GM12878 (cell line): ENCODE measurements around the gene RAD9A. TPM values are rescaled to one million over a fixed set of nuclear protein-coding genes. Genes with fewer than 3 reads are reported as not detected.

ENCODE experiments used
- ATAC-seq: fragments of 200-7000 bp; cut with Tn5 transposase; 3 replicates; pipeline ENCODE4 v1.9.1; 2020; ENCODE audit warnings: mild to moderate bottlenecking, moderate library complexity
- BruUV-seq: library from RNA; stranded (reverse); fragments of 400-500 nt; replicated peaks from 2 replicates; lab custom pipeline; 2021; lab: Mats Ljungman, UMichigan
- CTCF ChIA-PET: fragments of 300-600 bp; sonication (Branson Sonifier 250); formaldehyde crosslinking; extraction: SDS; loops from one replicate; lab custom pipeline; 2021; ENCODE audit warnings: inconsistent platforms; lab: Yijun Ruan, JAX
- POLR2A ChIA-PET: fragments of 350-600 bp; formaldehyde crosslinking; extraction: SDS; loops from one replicate; lab custom pipeline; 2021; ENCODE audit warnings: inconsistent platforms; lab: Charles Lee
- RAD21 ChIA-PET: fragments of 300-600 bp; sonication (Branson Sonifier 250); formaldehyde crosslinking; loops from one replicate; lab custom pipeline; 2023; ENCODE audit warnings: antibody characterized with exemption; ENCODE audit not compliant: unreplicated experiment; lab: Charles Lee
- SMC1A ChIA-PET: fragments of 300-600 bp; sonication (Branson Sonifier 250); formaldehyde crosslinking; loops from one replicate; lab custom pipeline; 2023; ENCODE audit not compliant: unreplicated experiment, uncharacterized antibody; lab: Charles Lee
- DNase-seq: peaks from one replicate; pipeline ENCODE4 v3.0.0-alpha.2; 2011; ENCODE audit warnings: low read depth, low spot score
- FAIRE-seq: peaks from 3 replicates; lab custom pipeline; 2011; peaks lifted over from hg19 to GRCh38; lab: Jason Lieb, UNC
- H2AFZ ChIP-seq: 2 replicates; pipeline ENCODE4 v1.6.0; 2011; ENCODE audit warnings: low read depth, low read length, control low read depth; ENCODE audit not compliant: control insufficient read depth
- H3K27ac ChIP-seq: 2 replicates; pipeline ENCODE4 v1.5.1; 2011; ENCODE audit warnings: control low read depth; ENCODE audit not compliant: control insufficient read depth, insufficient read depth
- H3K27me3 ChIP-seq, 2 experiments: replicated peaks in 1 of 2; 2 replicates each; pipeline versions ENCODE4 v1.6.0 to v1.6.1; 2011; ENCODE audit warnings: low read length in 1 of 2; ENCODE audit not compliant: control insufficient read depth in 2 of 2, insufficient read depth in 2 of 2
- H3K36me3 ChIP-seq, 2 experiments: 2 replicates each; pipeline ENCODE4 v1.5.1; 2011; ENCODE audit warnings: low read length in 1 of 2; ENCODE audit not compliant: control insufficient read depth in 2 of 2, insufficient read depth in 2 of 2
- H3K4me1 ChIP-seq: 2 replicates; pipeline ENCODE4 v1.6.1; 2011; ENCODE audit warnings: mild to moderate bottlenecking, low read length, moderate library complexity, mixed read lengths; ENCODE audit not compliant: control insufficient read depth, insufficient read depth
- H3K4me2 ChIP-seq: 2 replicates; pipeline ENCODE4 v1.6.0; 2011; ENCODE audit warnings: control low read depth; ENCODE audit not compliant: control insufficient read depth, insufficient read depth
- H3K4me3 ChIP-seq: fragments of 200-600 bp; sonication (generic); 2 replicates; pipeline ENCODE4 v1.5.1; 2016
- H3K79me2 ChIP-seq: 2 replicates; pipeline ENCODE4 v1.6.0; 2011; ENCODE audit warnings: low read length; ENCODE audit not compliant: control insufficient read depth, insufficient read depth
- H3K9ac ChIP-seq: 2 replicates; pipeline ENCODE4 v1.8.0; 2011; ENCODE audit warnings: low read length, control low read depth, mixed read lengths; ENCODE audit not compliant: control insufficient read depth, insufficient read depth
- H3K9me3 ChIP-seq: replicated peaks from 3 replicates; pipeline ENCODE4 v1.5.1; 2011; ENCODE audit warnings: mild to moderate bottlenecking, low read length; ENCODE audit not compliant: control insufficient read depth, insufficient read depth
- H4K20me1 ChIP-seq: 2 replicates; pipeline ENCODE4 v1.6.0; 2011; ENCODE audit not compliant: control insufficient read depth, insufficient read depth
- BCL3 ChIP-seq: IDR thresholded peaks from 2 replicates; pipeline ENCODE4 v1.6.1; 2011; ENCODE audit warnings: borderline replicate concordance, low read depth, mild to moderate bottlenecking, moderate library complexity, low read length; ENCODE audit not compliant: insufficient read depth, poor library complexity, severe bottlenecking
- E2F4 ChIP-seq: IDR thresholded peaks from 2 replicates; pipeline ENCODE4 v1.6.1; 2012; ENCODE audit warnings: low read depth, low read length, improper control_type of control experiment
- NR2F1 ChIP-seq: fragments of 450-650 bp; conservative IDR thresholded peaks from 2 replicates; pipeline ENCODE4 v1.6.1; 2017; ENCODE audit warnings: mild to moderate bottlenecking
- PBX3 ChIP-seq: IDR thresholded peaks from 2 replicates; pipeline ENCODE4 v1.6.1; 2011; ENCODE audit warnings: mild to moderate bottlenecking, low read depth, low read length, moderate library complexity; ENCODE audit not compliant: insufficient replicate concordance
- POLR2A ChIP-seq: IDR thresholded peaks from 2 replicates; pipeline ENCODE4 v1.6.1; 2011; ENCODE audit warnings: low read depth, mild to moderate bottlenecking, low read length
- POLR2AphosphoS2 ChIP-seq: IDR thresholded peaks from 2 replicates; pipeline ENCODE4 v1.6.1; 2011; ENCODE audit warnings: low read depth, mild to moderate bottlenecking, low read length, improper control_type of control experiment, moderate library complexity
- TAF1 ChIP-seq: IDR thresholded peaks from 2 replicates; pipeline ENCODE4 v1.6.1; 2011; ENCODE audit warnings: mild to moderate bottlenecking, low read depth, low read length, borderline replicate concordance
- ZBTB33 ChIP-seq: fragments of 450-650 bp; IDR thresholded peaks from 2 replicates; pipeline ENCODE4 v1.6.1; 2017; ENCODE audit warnings: mild to moderate bottlenecking
- WGBS: methylation state at CpG from one replicate; pipeline ENCODE4 v1.1.6; 2016; ENCODE audit warnings: low lambda C conversion rate; ENCODE audit not compliant: insufficient replicate concordance, insufficient coverage; ENCODE audit errors: missing lambda C conversion rate; 5-methylcytosine and 5-hydroxymethylcytosine counted together
- in situ Hi-C: fragments of 300-500 bp; cut with MboI; formaldehyde crosslinking; loops from 9 replicates; pipeline ENCODE4 v1.14.3; 2018; ENCODE audit warnings: mixed read lengths
- intact Hi-C: fragments of 100-400 bp; cut with micrococcal nuclease; formaldehyde crosslinking; loops from one replicate; pipeline ENCODE4 v1.14.2; 2022; ENCODE audit not compliant: unreplicated experiment
- polyA plus RNA-seq, 11 experiments: library from polyadenylated mRNA; depleted of rRNA in 4 of 11; unstranded in 6 of 11; stranded (reverse) in 5 of 11; fragments of >200 nt; fragmentation: Nextera tagmentation in 4 of 11; fragmentation: Illumina TruSeq in 1 of 11; extraction: Ambion mirVana in 4 of 11; extraction: Trizol in 1 of 11; gene quantifications; 1 replicate in 1 of 11; 2 replicates in 10 of 11; pipeline versions ENCODE4 v1.2.1 to v1.2.3, GENCODE V29; 2011 to 2016; ENCODE audit warnings: inconsistent platforms in 2 of 11, missing spikeins in 2 of 11, low read depth in 1 of 11
- total RNA-seq, 4 experiments: library from RNA; depleted of rRNA in 3 of 4; stranded (reverse); fragments of >200 nt in 3 of 4; fragmentation: Illumina TruSeq in 1 of 4; extraction: Trizol in 1 of 4; gene quantifications; 2 replicates each; pipeline versions ENCODE4 v1.2.1 to v1.2.3, GENCODE V29; 2013 to 2021

Gene RAD9A
- total and polyA plus RNA-seq, 10 of the 15 experiments (the other 5 are each of a cell fraction or from before 2014, with no cell fraction given), result 1.1 to 36.2 (median 19.8) TPM

- Histone ChIP-seq H3K9ac (peak overlapping the region; percentile 99), H3K4me3 (peak overlapping the region; percentile 90; the same call in 1 of the 2 replicates), H3K27ac (peak overlapping the region; percentile 99), H3K79me2 (peaks cover 64% of the 10 kb centered on the region), H3K4me2 (peak overlapping the region; percentile 71), H3K27me3 (no peaks in the 10 kb centered on the region), H2AFZ (no peak overlapping the region), H3K36me3 (peaks cover 6 to 20% of the 10 kb centered on the region in 2 experiments; a peak in 3 of 4 replicates), H3K9me3 (no peaks in the 10 kb centered on the region), H3K4me1 (peaks cover 26% of the 10 kb centered on the region), H4K20me1 (no peaks in the 10 kb centered on the region)
- in situ Hi-C loops, result no loop called here
- ChIA-PET CTCF (interaction anchor here (1.0 kb wide), 1 partner anchor 25 kb away, joined by 3 read pairs; no protein-coding TSS in a partner anchor), SMC1A (no interaction called here), POLR2A (interaction anchor here (0.6 to 2.3 kb wide), 5 partner anchors 30 to 42 kb away, joined by 3 to 10 read pairs (median 5); partner anchors contain the start of genes PPP1CA, RAD9A and TMEM134), RAD21 (interaction anchor here (1.5 to 7.2 kb wide), 2 partner anchors 27 to 31 kb away, joined by 3 to 112 read pairs; partner anchors contain the start of genes PPP1CA and TBC1D10C)
- no TSS peak for BruUV-seq
- intact Hi-C loops, result no loop called here
- TF ChIP-seq PBX3, result peak; percentile 9
- peak; percentile 65 for TF ChIP-seq POLR2A
- TF ChIP-seq TAF1, result 0 out of 2 replicates have a peak, but pooled peaks have one; percentile 29
- TF ChIP-seq E2F4, result no peak
- TF ChIP-seq POLR2AphosphoS2, result 0 out of 2 replicates have a peak, but pooled peaks have one; percentile 19
- 0 out of 2 replicates have a peak, but pooled peaks have one; percentile 45 for TF ChIP-seq NR2F1
- peak; percentile 86 for TF ChIP-seq ZBTB33
- no peak for TF ChIP-seq BCL3
- FAIRE-seq (no peak), DNase-seq (no peak), ATAC-seq (no peak)
- 34% methylated on average over 22 of the region's 22 CpGs for WGBS
Measured at GRCh38 chr11:67433536-67434394, 42.0 kb downstream of the RAD9A start.
